GM12878 (cell line): ENCODE results near the gene SMAD1. TPM values are rescaled to one million over a fixed set of nuclear protein-coding genes. Genes with fewer than 3 reads are reported as not detected.

Experiments
- ATAC-seq: fragments of 200-7000 bp; cut with Tn5 transposase; 3 replicates; pipeline ENCODE4 v1.9.1; 2020; ENCODE audit warnings: mild to moderate bottlenecking, moderate library complexity
- BruUV-seq: library from RNA; stranded (reverse); fragments of 400-500 nt; replicated peaks from 2 replicates; lab custom pipeline; 2021; lab: Mats Ljungman, UMichigan
- CTCF ChIA-PET: fragments of 300-600 bp; sonication (Branson Sonifier 250); formaldehyde crosslinking; extraction: SDS; loops from one replicate; lab custom pipeline; 2021; ENCODE audit warnings: inconsistent platforms; lab: Yijun Ruan, JAX
- POLR2A ChIA-PET: fragments of 350-600 bp; formaldehyde crosslinking; extraction: SDS; loops from one replicate; lab custom pipeline; 2021; ENCODE audit warnings: inconsistent platforms; lab: Charles Lee
- RAD21 ChIA-PET: fragments of 300-600 bp; sonication (Branson Sonifier 250); formaldehyde crosslinking; loops from one replicate; lab custom pipeline; 2023; ENCODE audit warnings: antibody characterized with exemption; ENCODE audit not compliant: unreplicated experiment; lab: Charles Lee
- SMC1A ChIA-PET: fragments of 300-600 bp; sonication (Branson Sonifier 250); formaldehyde crosslinking; loops from one replicate; lab custom pipeline; 2023; ENCODE audit not compliant: unreplicated experiment, uncharacterized antibody; lab: Charles Lee
- DNase-seq: peaks from one replicate; pipeline ENCODE4 v3.0.0-alpha.2; 2011; ENCODE audit warnings: low read depth, low spot score
- FAIRE-seq: peaks from 3 replicates; lab custom pipeline; 2011; peaks lifted over from hg19 to GRCh38; lab: Jason Lieb, UNC
- H2AFZ ChIP-seq: 2 replicates; pipeline ENCODE4 v1.6.0; 2011; ENCODE audit warnings: low read depth, low read length, control low read depth; ENCODE audit not compliant: control insufficient read depth
- H3K27ac ChIP-seq: 2 replicates; pipeline ENCODE4 v1.5.1; 2011; ENCODE audit warnings: control low read depth; ENCODE audit not compliant: control insufficient read depth, insufficient read depth
- H3K27me3 ChIP-seq, 2 experiments: replicated peaks in 1 of 2; 2 replicates each; pipeline versions ENCODE4 v1.6.0 to v1.6.1; 2011; ENCODE audit warnings: low read length in 1 of 2; ENCODE audit not compliant: control insufficient read depth in 2 of 2, insufficient read depth in 2 of 2
- H3K36me3 ChIP-seq, 2 experiments: 2 replicates each; pipeline ENCODE4 v1.5.1; 2011; ENCODE audit warnings: low read length in 1 of 2; ENCODE audit not compliant: control insufficient read depth in 2 of 2, insufficient read depth in 2 of 2
- H3K4me1 ChIP-seq: 2 replicates; pipeline ENCODE4 v1.6.1; 2011; ENCODE audit warnings: mild to moderate bottlenecking, low read length, moderate library complexity, mixed read lengths; ENCODE audit not compliant: control insufficient read depth, insufficient read depth
- H3K4me2 ChIP-seq: 2 replicates; pipeline ENCODE4 v1.6.0; 2011; ENCODE audit warnings: control low read depth; ENCODE audit not compliant: control insufficient read depth, insufficient read depth
- H3K4me3 ChIP-seq: fragments of 200-600 bp; sonication (generic); 2 replicates; pipeline ENCODE4 v1.5.1; 2016
- H3K79me2 ChIP-seq: 2 replicates; pipeline ENCODE4 v1.6.0; 2011; ENCODE audit warnings: low read length; ENCODE audit not compliant: control insufficient read depth, insufficient read depth
- H3K9ac ChIP-seq: 2 replicates; pipeline ENCODE4 v1.8.0; 2011; ENCODE audit warnings: low read length, control low read depth, mixed read lengths; ENCODE audit not compliant: control insufficient read depth, insufficient read depth
- H3K9me3 ChIP-seq: replicated peaks from 3 replicates; pipeline ENCODE4 v1.5.1; 2011; ENCODE audit warnings: mild to moderate bottlenecking, low read length; ENCODE audit not compliant: control insufficient read depth, insufficient read depth
- H4K20me1 ChIP-seq: 2 replicates; pipeline ENCODE4 v1.6.0; 2011; ENCODE audit not compliant: control insufficient read depth, insufficient read depth
- BACH1 ChIP-seq: fragments of 450-650 bp; IDR thresholded peaks from 2 replicates; pipeline ENCODE4 v1.6.1; 2017; ENCODE audit warnings: mild to moderate bottlenecking, borderline replicate concordance
- CREM ChIP-seq: IDR thresholded peaks from 2 replicates; pipeline ENCODE4 v1.6.1; 2014; ENCODE audit warnings: antibody characterized with exemption, low read depth
- DPF2 ChIP-seq: fragments of 450-650 bp; IDR thresholded peaks from 2 replicates; pipeline ENCODE4 v1.6.1; 2017; ENCODE audit warnings: mild to moderate bottlenecking
- FOXM1 ChIP-seq: IDR thresholded peaks from 2 replicates; pipeline ENCODE4 v1.6.1; 2012; ENCODE audit warnings: low read depth, mild to moderate bottlenecking, inconsistent platforms, low read length, moderate library complexity
- KAT2A ChIP-seq: conservative IDR thresholded peaks from 2 replicates; pipeline ENCODE4 v1.6.1; 2011; ENCODE audit warnings: low read depth, low read length; ENCODE audit not compliant: control insufficient read depth
- MTA3 ChIP-seq: IDR thresholded peaks from 2 replicates; pipeline ENCODE4 v1.6.1; 2012; ENCODE audit warnings: low read length, inconsistent platforms, borderline replicate concordance
- SREBF2 ChIP-seq: IDR thresholded peaks from 2 replicates; pipeline ENCODE4 v1.6.1; 2012; ENCODE audit warnings: mild to moderate bottlenecking, low read length
- STAT3 ChIP-seq: IDR thresholded peaks from 2 replicates; pipeline ENCODE4 v1.6.1; 2011; ENCODE audit warnings: low read depth, low read length, improper control_type of control experiment
- SUZ12 ChIP-seq: fragments of 200-600 bp; sonication (generic); IDR thresholded peaks from one replicate; pipeline ENCODE4 v1.6.1; 2018; ENCODE audit warnings: antibody characterized with exemption, mild to moderate bottlenecking; ENCODE audit not compliant: unreplicated experiment
- TARDBP ChIP-seq: IDR thresholded peaks from 2 replicates; pipeline ENCODE4 v1.6.1; 2016; ENCODE audit warnings: borderline replicate concordance
- YBX1 ChIP-seq: fragments of 450-650 bp; IDR thresholded peaks from 2 replicates; pipeline ENCODE4 v1.6.1; 2016; ENCODE audit warnings: antibody characterized with exemption
- WGBS: methylation state at CpG from one replicate; pipeline ENCODE4 v1.1.6; 2016; ENCODE audit warnings: low lambda C conversion rate; ENCODE audit not compliant: insufficient replicate concordance, insufficient coverage; ENCODE audit errors: missing lambda C conversion rate; 5-methylcytosine and 5-hydroxymethylcytosine counted together
- in situ Hi-C: fragments of 300-500 bp; cut with MboI; formaldehyde crosslinking; loops from 9 replicates; pipeline ENCODE4 v1.14.3; 2018; ENCODE audit warnings: mixed read lengths
- intact Hi-C: fragments of 100-400 bp; cut with micrococcal nuclease; formaldehyde crosslinking; loops from one replicate; pipeline ENCODE4 v1.14.2; 2022; ENCODE audit not compliant: unreplicated experiment
- polyA plus RNA-seq, 11 experiments: library from polyadenylated mRNA; depleted of rRNA in 4 of 11; unstranded in 6 of 11; stranded (reverse) in 5 of 11; fragments of >200 nt; fragmentation: Nextera tagmentation in 4 of 11; fragmentation: Illumina TruSeq in 1 of 11; extraction: Ambion mirVana in 4 of 11; extraction: Trizol in 1 of 11; gene quantifications; 1 replicate in 1 of 11; 2 replicates in 10 of 11; pipeline versions ENCODE4 v1.2.1 to v1.2.3, GENCODE V29; 2011 to 2016; ENCODE audit warnings: inconsistent platforms in 2 of 11, missing spikeins in 2 of 11, low read depth in 1 of 11
- total RNA-seq, 4 experiments: library from RNA; depleted of rRNA in 3 of 4; stranded (reverse); fragments of >200 nt in 3 of 4; fragmentation: Illumina TruSeq in 1 of 4; extraction: Trizol in 1 of 4; gene quantifications; 2 replicates each; pipeline versions ENCODE4 v1.2.1 to v1.2.3, GENCODE V29; 2013 to 2021
- TF ChIP-seq, protein P1 (sequence below), 3 experiments: IDR thresholded peaks in 2 of 3; conservative IDR thresholded peaks in 1 of 3; 2 replicates each; pipeline ENCODE4 v1.5.1; 2011; ENCODE audit warnings: low read depth in 3 of 3, low read length in 3 of 3, mild to moderate bottlenecking in 3 of 3, control low read depth in 2 of 3, moderate library complexity in 2 of 3, inconsistent platforms in 1 of 3, mixed read lengths in 1 of 3; ENCODE audit not compliant: control insufficient read depth in 2 of 3, insufficient read depth in 1 of 3; ENCODE audit errors: extremely low read depth in 1 of 3
- TF ChIP-seq, protein P2 (sequence below): IDR thresholded peaks from 2 replicates; pipeline ENCODE4 v1.6.1; 2011; ENCODE audit warnings: borderline replicate concordance, low read depth, mild to moderate bottlenecking, moderate library complexity, low read length; ENCODE audit not compliant: insufficient read depth, poor library complexity, severe bottlenecking
- TF ChIP-seq, protein P3 (sequence below): IDR thresholded peaks from 2 replicates; pipeline ENCODE4 v1.6.1; 2011; ENCODE audit warnings: low read depth, low read length, improper control_type of control experiment, borderline replicate concordance

Gene SMAD1
- total and polyA plus RNA-seq, 10 of the 15 experiments (the other 5 are each of a cell fraction or from before 2014, with no cell fraction given), result 0.29 to 17.5 (median 13.6) TPM

DNA sequence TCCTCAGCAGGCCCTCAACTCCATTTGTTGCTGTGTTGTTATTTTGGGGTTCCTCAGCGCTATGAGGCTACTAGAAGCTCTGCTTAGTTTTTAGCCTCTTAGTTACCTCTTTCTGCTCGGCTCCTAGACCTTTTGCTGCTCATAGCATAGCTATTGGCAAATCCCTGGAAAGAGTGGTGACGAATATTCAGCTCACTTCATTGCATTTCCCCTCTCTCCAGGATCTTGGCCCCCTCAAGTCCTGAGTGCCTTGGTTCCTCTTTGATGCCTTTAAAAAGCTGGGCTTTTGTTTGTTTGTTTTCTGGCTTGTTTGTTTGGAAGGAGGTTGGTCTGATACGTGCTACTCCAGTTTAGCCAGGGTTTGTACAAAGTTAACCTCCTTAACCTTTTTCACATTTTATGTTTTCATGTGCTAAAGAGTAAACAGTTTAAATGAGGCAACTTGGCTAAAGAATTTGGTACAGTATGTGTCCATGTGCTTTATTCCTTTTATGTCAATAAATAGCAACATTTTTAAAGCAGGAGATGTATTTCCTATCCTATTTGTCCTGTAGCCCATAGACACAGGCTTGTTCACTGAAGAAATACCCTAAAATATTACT, 31.5 kb downstream of the SMAD1 start:
- TF ChIP-seq, protein P1, sequence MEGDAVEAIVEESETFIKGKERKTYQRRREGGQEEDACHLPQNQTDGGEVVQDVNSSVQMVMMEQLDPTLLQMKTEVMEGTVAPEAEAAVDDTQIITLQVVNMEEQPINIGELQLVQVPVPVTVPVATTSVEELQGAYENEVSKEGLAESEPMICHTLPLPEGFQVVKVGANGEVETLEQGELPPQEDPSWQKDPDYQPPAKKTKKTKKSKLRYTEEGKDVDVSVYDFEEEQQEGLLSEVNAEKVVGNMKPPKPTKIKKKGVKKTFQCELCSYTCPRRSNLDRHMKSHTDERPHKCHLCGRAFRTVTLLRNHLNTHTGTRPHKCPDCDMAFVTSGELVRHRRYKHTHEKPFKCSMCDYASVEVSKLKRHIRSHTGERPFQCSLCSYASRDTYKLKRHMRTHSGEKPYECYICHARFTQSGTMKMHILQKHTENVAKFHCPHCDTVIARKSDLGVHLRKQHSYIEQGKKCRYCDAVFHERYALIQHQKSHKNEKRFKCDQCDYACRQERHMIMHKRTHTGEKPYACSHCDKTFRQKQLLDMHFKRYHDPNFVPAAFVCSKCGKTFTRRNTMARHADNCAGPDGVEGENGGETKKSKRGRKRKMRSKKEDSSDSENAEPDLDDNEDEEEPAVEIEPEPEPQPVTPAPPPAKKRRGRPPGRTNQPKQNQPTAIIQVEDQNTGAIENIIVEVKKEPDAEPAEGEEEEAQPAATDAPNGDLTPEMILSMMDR (IDR thresholded peaks at IDR 0.05 in 2 of 3, conservative IDR thresholded peaks at IDR 0.05 in 1 of 3; ENCODE audit: control insufficient read depth in 2 of 3, extremely low read depth in 1 of 3, insufficient read depth in 1 of 3, low read depth in 3 of 3, low read length in 3 of 3), result no peak
- no peak for TF ChIP-seq STAT3
- TF ChIP-seq SREBF2, result no peak
- TF ChIP-seq KAT2A, result no peak
- TF ChIP-seq FOXM1, result no peak
- TF ChIP-seq DPF2, result no peak
- no peak for TF ChIP-seq TARDBP
- TF ChIP-seq MTA3, result no peak
- TF ChIP-seq, protein P2, sequence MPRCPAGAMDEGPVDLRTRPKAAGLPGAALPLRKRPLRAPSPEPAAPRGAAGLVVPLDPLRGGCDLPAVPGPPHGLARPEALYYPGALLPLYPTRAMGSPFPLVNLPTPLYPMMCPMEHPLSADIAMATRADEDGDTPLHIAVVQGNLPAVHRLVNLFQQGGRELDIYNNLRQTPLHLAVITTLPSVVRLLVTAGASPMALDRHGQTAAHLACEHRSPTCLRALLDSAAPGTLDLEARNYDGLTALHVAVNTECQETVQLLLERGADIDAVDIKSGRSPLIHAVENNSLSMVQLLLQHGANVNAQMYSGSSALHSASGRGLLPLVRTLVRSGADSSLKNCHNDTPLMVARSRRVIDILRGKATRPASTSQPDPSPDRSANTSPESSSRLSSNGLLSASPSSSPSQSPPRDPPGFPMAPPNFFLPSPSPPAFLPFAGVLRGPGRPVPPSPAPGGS, result no peak
- TF ChIP-seq BACH1, result no peak
- no peak for TF ChIP-seq SUZ12
- no peak for TF ChIP-seq CREM
- TF ChIP-seq YBX1, result no peak
- TF ChIP-seq, protein P3, sequence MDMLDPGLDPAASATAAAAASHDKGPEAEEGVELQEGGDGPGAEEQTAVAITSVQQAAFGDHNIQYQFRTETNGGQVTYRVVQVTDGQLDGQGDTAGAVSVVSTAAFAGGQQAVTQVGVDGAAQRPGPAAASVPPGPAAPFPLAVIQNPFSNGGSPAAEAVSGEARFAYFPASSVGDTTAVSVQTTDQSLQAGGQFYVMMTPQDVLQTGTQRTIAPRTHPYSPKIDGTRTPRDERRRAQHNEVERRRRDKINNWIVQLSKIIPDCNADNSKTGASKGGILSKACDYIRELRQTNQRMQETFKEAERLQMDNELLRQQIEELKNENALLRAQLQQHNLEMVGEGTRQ, result no peak
- WGBS, result 21% methylated on average over 4 of the region's 4 CpGs
- in situ Hi-C loops (no loop called here), intact Hi-C loops (no loop called here)
- ChIA-PET CTCF (no interaction called here), SMC1A (interaction anchor here (1.7 kb wide), 1 partner anchor 279 kb away, joined by 4 read pairs; no protein-coding TSS in a partner anchor), RAD21 (no interaction called here), POLR2A (no interaction called here)
- Histone ChIP-seq H3K4me1 (no peaks in the 10 kb centered on the region), H3K27ac (no peak overlapping the region), H3K9ac (no peak overlapping the region), H3K4me3 (no peak overlapping the region), H4K20me1 (no peaks in the 10 kb centered on the region), H3K4me2 (no peak overlapping the region), H3K79me2 (peaks cover 14% of the 10 kb centered on the region), H3K9me3 (peaks cover 29% of the 10 kb centered on the region), H3K27me3 (no peaks in the 10 kb centered on the region; a peak in 1 of 4 replicates), H2AFZ (no peak overlapping the region), H3K36me3 (0 out of 4 replicates have a peak, but pooled peaks cover 0 to 3% of the 10 kb centered on the region in 2 experiments)
- BruUV-seq, result no TSS peak
- DNase-seq (no peak), ATAC-seq (no peak), FAIRE-seq (no peak)
